GM23338 (cell line): Measurements from ENCODE around the gene SLC9C1. TPM values are rescaled to one million over a fixed set of nuclear protein-coding genes. Genes with fewer than 3 reads are reported as not detected.

ENCODE experiments used
- ATAC-seq: fragments of 200-7000 bp; cut with Tn5 transposase; 3 replicates; pipeline ENCODE4 v1.9.1; 2020
- DNase-seq: peaks from one replicate; pipeline ENCODE4 v3.0.0-alpha.2; 2015; ENCODE audit warnings: low spot score
- H2AFZ ChIP-seq: fragments of 200-600 bp; sonication (generic); 2 replicates; pipeline ENCODE4 v1.8.0; 2016; ENCODE audit warnings: antibody characterized with exemption, mild to moderate bottlenecking, moderate library complexity
- H3F3A ChIP-seq: fragments of 200-600 bp; sonication (generic); replicated peaks from 2 replicates; pipeline ENCODE4 v1.8.0; 2017; ENCODE audit warnings: antibody characterized with exemption, mixed run types, low read depth
- H3K27ac ChIP-seq: fragments of 200-600 bp; sonication (generic); 2 replicates; pipeline ENCODE4 v1.6.1; 2016; ENCODE audit warnings: low read depth
- H3K27me3 ChIP-seq: fragments of 200-600 bp; sonication (generic); 2 replicates; pipeline ENCODE4 v1.8.0; 2016; ENCODE audit warnings: mild to moderate bottlenecking, mixed run types, moderate library complexity; ENCODE audit not compliant: insufficient read depth
- H3K36me3 ChIP-seq: fragments of 200-600 bp; sonication (generic); 2 replicates; pipeline ENCODE4 v1.8.0; 2016; ENCODE audit warnings: mild to moderate bottlenecking; ENCODE audit not compliant: insufficient read depth
- H3K4me1 ChIP-seq: fragments of 200-600 bp; sonication (generic); 2 replicates; pipeline ENCODE4 v1.8.0; 2016; ENCODE audit warnings: mild to moderate bottlenecking, moderate library complexity; ENCODE audit not compliant: insufficient read depth
- H3K4me2 ChIP-seq: fragments of 200-600 bp; sonication (generic); 2 replicates; pipeline ENCODE4 v1.7.1; 2017; ENCODE audit warnings: mixed run types
- H3K4me3 ChIP-seq: fragments of 200-600 bp; sonication (generic); 2 replicates; pipeline ENCODE4 v1.6.1; 2016; ENCODE audit warnings: mixed run types
- H3K79me2 ChIP-seq: fragments of 200-600 bp; sonication (generic); replicated peaks from 2 replicates; pipeline ENCODE4 v1.8.0; 2017; ENCODE audit warnings: mild to moderate bottlenecking; ENCODE audit not compliant: insufficient read depth
- H3K9me2 ChIP-seq: fragments of 200-600 bp; sonication (generic); 2 replicates; pipeline ENCODE4 v1.8.0; 2017; ENCODE audit not compliant: insufficient read depth
- H4K20me1 ChIP-seq: fragments of 200-600 bp; sonication (generic); replicated peaks from 2 replicates; pipeline ENCODE4 v1.8.0; 2017; ENCODE audit warnings: mild to moderate bottlenecking; ENCODE audit not compliant: insufficient read depth
- H3K27ac Mint-ChIP-seq: 2 replicates; pipeline ENCODE4 v1.8.0; 2020; ENCODE audit warnings: inconsistent platforms, mild to moderate bottlenecking, moderate library complexity, mixed read lengths
- H3K27me3 Mint-ChIP-seq: 3 replicates; pipeline ENCODE4 v1.8.0; 2022; ENCODE audit warnings: low read depth, mild to moderate bottlenecking, moderate library complexity, mixed read lengths, inconsistent platforms; ENCODE audit not compliant: insufficient read depth, poor library complexity
- H3K36me3 Mint-ChIP-seq: 3 replicates; pipeline ENCODE4 v1.8.0; 2021; ENCODE audit warnings: low read depth, mild to moderate bottlenecking, inconsistent platforms, moderate library complexity, mixed read lengths
- H3K4me1 Mint-ChIP-seq: 3 replicates; pipeline ENCODE4 v1.8.0; 2020; ENCODE audit warnings: mild to moderate bottlenecking, inconsistent platforms, mixed read lengths
- H3K4me3 Mint-ChIP-seq: 3 replicates; pipeline ENCODE4 v1.8.0; 2021; ENCODE audit warnings: moderate library complexity, mild to moderate bottlenecking, inconsistent platforms, mixed read lengths
- H3K9me3 Mint-ChIP-seq: 3 replicates; pipeline ENCODE4 v1.8.0; 2020; ENCODE audit warnings: moderate library complexity, mild to moderate bottlenecking, inconsistent platforms, mixed read lengths
- CREB1 ChIP-seq: fragments of 250-450 bp; sonication (Bioruptor Pico); IDR thresholded peaks from 2 replicates; pipeline ENCODE4 v1.5.0; 2020; ENCODE audit warnings: low read depth, mild to moderate bottlenecking, moderate library complexity
- EZH2 ChIP-seq: fragments of 200-600 bp; sonication (generic); IDR thresholded peaks from one replicate; pipeline ENCODE4 v1.8.0; 2017; ENCODE audit warnings: antibody characterized with exemption, mild to moderate bottlenecking, low read depth; ENCODE audit not compliant: unreplicated experiment
- NANOG ChIP-seq: IDR thresholded peaks from 2 replicates; pipeline ENCODE4 v1.6.1; 2016; ENCODE audit warnings: antibody characterized with exemption, borderline replicate concordance
- POLR2AphosphoS5 ChIP-seq: IDR thresholded peaks from 2 replicates; pipeline ENCODE4 v1.6.1; 2016; ENCODE audit warnings: antibody characterized with exemption, low read depth
- STAT1 ChIP-seq: IDR thresholded peaks from one replicate; pipeline ENCODE4 v1.6.1; 2016; ENCODE audit warnings: antibody characterized with exemption; ENCODE audit not compliant: unreplicated experiment
- ZNF114 ChIP-seq: fragments of 250-450 bp; sonication (Bioruptor Pico); IDR thresholded peaks from 2 replicates; pipeline ENCODE4 v1.5.0; 2020; ENCODE audit warnings: mild to moderate bottlenecking, moderate library complexity
- polyA plus RNA-seq: library from polyadenylated mRNA; unstranded; fragments of >200 nt; fragmentation: Nextera tagmentation; extraction: Ambion mirVana; gene quantifications from 2 replicates; pipeline ENCODE4 v1.2.1, GENCODE V29; 2016
- total RNA-seq: library from RNA; depleted of rRNA; stranded (reverse); fragments of >200 nt; shearing (Covaris generic); gene quantifications from 2 replicates; pipeline ENCODE4 v1.2.3, GENCODE V29; 2014
- TF ChIP-seq, protein P1 (sequence below): IDR thresholded peaks from 2 replicates; pipeline ENCODE4 v1.6.1; 2016; ENCODE audit warnings: antibody characterized with exemption
- TF ChIP-seq, protein P2 (sequence below): IDR thresholded peaks from one replicate; pipeline ENCODE4 v1.6.1; 2018; ENCODE audit warnings: antibody characterized with exemption; ENCODE audit not compliant: unreplicated experiment
- TF ChIP-seq, protein P3 (sequence below), 2 experiments: fragments of 200-600 bp in 1 of 2; sonication (generic) in 1 of 2; conservative IDR thresholded peaks; 2 replicates each; pipeline versions ENCODE4 v1.5.1 to v1.6.1; 2016 to 2017; ENCODE audit warnings: antibody characterized with exemption in 2 of 2, low read depth in 2 of 2, mild to moderate bottlenecking in 2 of 2, moderate library complexity in 1 of 2

Gene SLC9C1
- total and polyA plus RNA-seq, 2 experiments from 2014 or later = 0.97 to 1.8 TPM

DNA sequence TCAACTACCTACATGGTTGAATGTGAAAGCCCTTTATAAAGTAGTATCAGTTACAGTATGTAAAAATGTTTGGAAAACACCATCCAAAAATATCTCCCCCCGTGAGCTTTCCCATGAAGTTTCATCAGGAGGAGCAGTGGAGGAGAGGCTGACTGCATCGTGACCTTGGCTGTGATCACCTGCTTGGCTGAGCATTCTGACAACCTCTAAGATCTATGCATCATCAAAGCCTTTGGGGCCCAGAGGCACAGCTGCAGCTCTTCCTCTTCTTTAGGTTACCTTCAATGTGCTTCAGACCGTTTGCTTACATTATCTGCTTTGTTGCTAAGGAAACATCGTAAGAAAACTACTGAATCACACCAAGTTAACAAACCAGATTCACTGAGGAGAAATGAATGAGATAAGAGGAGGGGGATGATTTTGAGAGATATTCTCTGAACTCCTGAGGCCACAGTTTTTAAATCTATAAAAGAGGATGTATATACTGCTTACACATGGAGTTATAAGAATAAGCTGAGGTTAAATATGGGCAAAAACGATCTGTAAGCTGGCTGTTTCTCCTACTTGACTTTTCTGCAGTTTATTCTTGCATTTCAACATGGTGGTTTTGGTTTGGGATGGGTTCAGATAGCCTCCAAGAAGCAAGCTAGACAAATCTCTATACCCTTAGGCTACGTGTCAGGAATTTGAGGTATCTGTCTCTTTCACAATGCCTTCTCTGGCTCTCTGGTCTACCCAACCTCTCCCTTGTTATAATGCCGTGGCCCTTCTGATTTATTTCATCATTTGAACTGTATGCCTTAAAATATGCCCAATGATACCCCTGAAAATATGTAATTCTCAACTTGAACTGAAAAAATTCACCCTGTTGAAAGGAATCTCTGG, 164.9 kb downstream of the SLC9C1 start:
- no peaks in the 10 kb centered on the region for H3K79me2 ChIP-seq
- Mint-ChIP-seq H3K9me3 (no peaks in the 10 kb centered on the region), H3K4me3 (no peak overlapping the region), H3K27me3 (no peaks in the 10 kb centered on the region), H3K27ac (peak overlapping the region; percentile 34), H3K4me1 (peaks cover 50% of the 10 kb centered on the region), H3K36me3 (no peaks in the 10 kb centered on the region)
- no peak for TF ChIP-seq POLR2AphosphoS5
- no peak for TF ChIP-seq NANOG
- TF ChIP-seq STAT1 = no peak
- no peak overlapping the region for H2AFZ ChIP-seq
- H3K4me3 ChIP-seq = no peak overlapping the region
- no peak overlapping the region for H3K4me2 ChIP-seq
- DNase-seq (peak; percentile 69), ATAC-seq (peak; percentile 41)
- H4K20me1 ChIP-seq = no peaks in the 10 kb centered on the region
- H3K9me2 ChIP-seq = no peaks in the 10 kb centered on the region
- H3F3A ChIP-seq = no peaks in the 10 kb centered on the region
- H3K36me3 ChIP-seq = no peaks in the 10 kb centered on the region
- peaks cover 37% of the 10 kb centered on the region for H3K4me1 ChIP-seq
- H3K27me3 ChIP-seq = no peaks in the 10 kb centered on the region
- 0 out of 2 replicates have a peak overlapping the region, but pooled peaks have one; percentile 1 for H3K27ac ChIP-seq

DNA sequence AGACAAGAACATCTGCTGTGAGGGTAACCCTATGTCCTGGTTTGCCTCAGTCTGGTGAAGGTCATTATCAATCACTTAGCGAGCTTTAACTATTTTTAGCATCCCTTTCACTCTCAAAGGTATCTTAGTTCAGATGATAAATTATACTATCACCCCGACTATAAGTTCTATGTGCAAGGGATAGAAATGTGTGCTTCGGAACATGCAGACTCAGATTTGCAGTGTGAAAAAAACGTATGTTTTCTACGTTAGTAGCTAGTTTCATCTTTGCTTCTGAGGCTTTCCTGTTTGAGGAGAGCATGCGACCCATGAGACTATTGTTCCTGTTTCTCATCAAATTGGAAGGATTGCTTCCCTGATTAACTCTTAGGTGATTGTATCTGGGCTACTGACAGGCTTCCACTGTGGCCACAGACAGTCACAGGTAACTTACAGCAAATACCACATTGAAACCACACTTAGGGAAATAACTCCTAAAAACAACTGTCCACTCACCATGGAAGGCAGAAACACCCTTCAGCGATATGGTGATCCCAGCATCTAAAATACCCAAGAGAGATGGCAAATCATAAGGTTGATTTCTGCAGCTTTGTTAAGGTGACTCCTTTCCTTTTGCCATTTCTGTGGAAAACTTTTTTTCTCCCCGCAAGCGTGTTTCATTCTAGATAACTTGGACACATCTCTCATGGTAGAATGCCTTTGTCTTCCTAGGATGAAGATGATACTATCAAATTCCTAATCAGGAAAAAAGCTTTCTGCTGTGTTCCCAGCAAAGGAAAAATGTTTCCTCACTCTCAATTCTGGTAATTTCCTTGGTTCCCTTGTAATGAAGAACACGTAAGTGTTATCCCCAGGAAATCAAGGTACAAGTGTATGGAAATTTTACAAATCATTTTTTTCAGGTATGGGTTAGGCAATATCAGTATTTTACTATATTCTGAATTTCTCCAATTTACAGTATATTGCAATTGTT, 166.2 kb downstream of the SLC9C1 start:
- no peaks in the 10 kb centered on the region for H3K36me3 ChIP-seq
- no peaks in the 10 kb centered on the region for H3K9me2 ChIP-seq
- H4K20me1 ChIP-seq = no peaks in the 10 kb centered on the region
- H3K27me3 Mint-ChIP-seq = peaks cover 1% of the 10 kb centered on the region
- no peaks in the 10 kb centered on the region for H3K27me3 ChIP-seq
- H3K79me2 ChIP-seq = no peaks in the 10 kb centered on the region
- no peaks in the 10 kb centered on the region for H3F3A ChIP-seq
- H3K36me3 Mint-ChIP-seq = peaks cover 2% of the 10 kb centered on the region; the same call in 1 of the 3 replicates
- no peak overlapping the region for H3K4me3 ChIP-seq
- H3K27ac ChIP-seq = peak overlapping the region; percentile 83; the same call in 1 of the 2 replicates
- H3K9me3 Mint-ChIP-seq = no peaks in the 10 kb centered on the region
- peaks cover 37% of the 10 kb centered on the region for H3K4me1 ChIP-seq
- no peak overlapping the region for H3K4me3 Mint-ChIP-seq
- peak overlapping the region; percentile 87; the same call in 1 of the 2 replicates for H3K27ac Mint-ChIP-seq
- DNase-seq (no peak), ATAC-seq (no peak)
- peaks cover 48% of the 10 kb centered on the region for H3K4me1 Mint-ChIP-seq
- H2AFZ ChIP-seq = no peak overlapping the region
- no peak overlapping the region for H3K4me2 ChIP-seq
- TF ChIP-seq CREB1 (no peak), ZNF114 (CRISPR knock-in tag) (no peak), EZH2 (no peak), POLR2AphosphoS5 (no peak), NANOG (no peak)
- TF ChIP-seq, protein P1, sequence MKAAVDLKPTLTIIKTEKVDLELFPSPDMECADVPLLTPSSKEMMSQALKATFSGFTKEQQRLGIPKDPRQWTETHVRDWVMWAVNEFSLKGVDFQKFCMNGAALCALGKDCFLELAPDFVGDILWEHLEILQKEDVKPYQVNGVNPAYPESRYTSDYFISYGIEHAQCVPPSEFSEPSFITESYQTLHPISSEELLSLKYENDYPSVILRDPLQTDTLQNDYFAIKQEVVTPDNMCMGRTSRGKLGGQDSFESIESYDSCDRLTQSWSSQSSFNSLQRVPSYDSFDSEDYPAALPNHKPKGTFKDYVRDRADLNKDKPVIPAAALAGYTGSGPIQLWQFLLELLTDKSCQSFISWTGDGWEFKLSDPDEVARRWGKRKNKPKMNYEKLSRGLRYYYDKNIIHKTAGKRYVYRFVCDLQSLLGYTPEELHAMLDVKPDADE = no peak
- TF ChIP-seq, protein P2, sequence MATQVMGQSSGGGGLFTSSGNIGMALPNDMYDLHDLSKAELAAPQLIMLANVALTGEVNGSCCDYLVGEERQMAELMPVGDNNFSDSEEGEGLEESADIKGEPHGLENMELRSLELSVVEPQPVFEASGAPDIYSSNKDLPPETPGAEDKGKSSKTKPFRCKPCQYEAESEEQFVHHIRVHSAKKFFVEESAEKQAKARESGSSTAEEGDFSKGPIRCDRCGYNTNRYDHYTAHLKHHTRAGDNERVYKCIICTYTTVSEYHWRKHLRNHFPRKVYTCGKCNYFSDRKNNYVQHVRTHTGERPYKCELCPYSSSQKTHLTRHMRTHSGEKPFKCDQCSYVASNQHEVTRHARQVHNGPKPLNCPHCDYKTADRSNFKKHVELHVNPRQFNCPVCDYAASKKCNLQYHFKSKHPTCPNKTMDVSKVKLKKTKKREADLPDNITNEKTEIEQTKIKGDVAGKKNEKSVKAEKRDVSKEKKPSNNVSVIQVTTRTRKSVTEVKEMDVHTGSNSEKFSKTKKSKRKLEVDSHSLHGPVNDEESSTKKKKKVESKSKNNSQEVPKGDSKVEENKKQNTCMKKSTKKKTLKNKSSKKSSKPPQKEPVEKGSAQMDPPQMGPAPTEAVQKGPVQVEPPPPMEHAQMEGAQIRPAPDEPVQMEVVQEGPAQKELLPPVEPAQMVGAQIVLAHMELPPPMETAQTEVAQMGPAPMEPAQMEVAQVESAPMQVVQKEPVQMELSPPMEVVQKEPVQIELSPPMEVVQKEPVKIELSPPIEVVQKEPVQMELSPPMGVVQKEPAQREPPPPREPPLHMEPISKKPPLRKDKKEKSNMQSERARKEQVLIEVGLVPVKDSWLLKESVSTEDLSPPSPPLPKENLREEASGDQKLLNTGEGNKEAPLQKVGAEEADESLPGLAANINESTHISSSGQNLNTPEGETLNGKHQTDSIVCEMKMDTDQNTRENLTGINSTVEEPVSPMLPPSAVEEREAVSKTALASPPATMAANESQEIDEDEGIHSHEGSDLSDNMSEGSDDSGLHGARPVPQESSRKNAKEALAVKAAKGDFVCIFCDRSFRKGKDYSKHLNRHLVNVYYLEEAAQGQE = no peak
- TF ChIP-seq, protein P3, sequence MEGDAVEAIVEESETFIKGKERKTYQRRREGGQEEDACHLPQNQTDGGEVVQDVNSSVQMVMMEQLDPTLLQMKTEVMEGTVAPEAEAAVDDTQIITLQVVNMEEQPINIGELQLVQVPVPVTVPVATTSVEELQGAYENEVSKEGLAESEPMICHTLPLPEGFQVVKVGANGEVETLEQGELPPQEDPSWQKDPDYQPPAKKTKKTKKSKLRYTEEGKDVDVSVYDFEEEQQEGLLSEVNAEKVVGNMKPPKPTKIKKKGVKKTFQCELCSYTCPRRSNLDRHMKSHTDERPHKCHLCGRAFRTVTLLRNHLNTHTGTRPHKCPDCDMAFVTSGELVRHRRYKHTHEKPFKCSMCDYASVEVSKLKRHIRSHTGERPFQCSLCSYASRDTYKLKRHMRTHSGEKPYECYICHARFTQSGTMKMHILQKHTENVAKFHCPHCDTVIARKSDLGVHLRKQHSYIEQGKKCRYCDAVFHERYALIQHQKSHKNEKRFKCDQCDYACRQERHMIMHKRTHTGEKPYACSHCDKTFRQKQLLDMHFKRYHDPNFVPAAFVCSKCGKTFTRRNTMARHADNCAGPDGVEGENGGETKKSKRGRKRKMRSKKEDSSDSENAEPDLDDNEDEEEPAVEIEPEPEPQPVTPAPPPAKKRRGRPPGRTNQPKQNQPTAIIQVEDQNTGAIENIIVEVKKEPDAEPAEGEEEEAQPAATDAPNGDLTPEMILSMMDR (conservative IDR thresholded peaks at IDR 0.05; ENCODE audit: low read depth in 2 of 2) = no peak
